Endothelial cell of umbilical vein (primary cell): ENCODE data around the gene SLC24A3. TPM values are rescaled to one million over a fixed set of nuclear protein-coding genes. Genes with fewer than 3 reads are reported as not detected.

Source experiments
- BruUV-seq: library from RNA; stranded (reverse); fragments of 400-500 nt; replicated peaks from 2 replicates; lab custom pipeline; 2021; lab: Mats Ljungman, UMichigan
- CTCF ChIA-PET: fragments of 300-600, 350-600 bp; sonication (Branson Sonifier 250); formaldehyde crosslinking; loops from one replicate; lab custom pipeline; 2021; ENCODE audit warnings: antibody characterized with exemption, inconsistent platforms; lab: Charles Lee
- POLR2A ChIA-PET: fragments of 300-600, 350-600 bp; sonication (Branson Sonifier 250); formaldehyde crosslinking; loops from one replicate; lab custom pipeline; 2021; ENCODE audit warnings: antibody characterized with exemption, inconsistent platforms; lab: Charles Lee
- DNase-seq: peaks from one replicate; pipeline ENCODE4 v3.0.0-alpha.2; 2011; ENCODE audit warnings: low read depth, low spot score
- FAIRE-seq: peaks from 2 replicates; lab custom pipeline; 2011; peaks lifted over from hg19 to GRCh38; lab: Jason Lieb, UNC
- H2AFZ ChIP-seq: 2 replicates; pipeline ENCODE4 v1.6.0; 2012; ENCODE audit warnings: low read depth, low read length, control low read depth, inconsistent platforms
- H3K27ac ChIP-seq: 2 replicates; pipeline ENCODE4 v1.5.1; 2011; ENCODE audit warnings: low read depth, mild to moderate bottlenecking, control low read depth, low read length, moderate library complexity; ENCODE audit not compliant: insufficient read depth
- H3K27me3 ChIP-seq, 2 experiments: 2 replicates each; pipeline versions ENCODE4 v1.6.0 to v1.6.1; 2011; ENCODE audit warnings: low read length in 2 of 2, mixed read lengths in 1 of 2; ENCODE audit not compliant: control insufficient read depth in 2 of 2, insufficient read depth in 2 of 2
- H3K36me3 ChIP-seq, 2 experiments: 2 replicates in 1 of 2; 3 replicates in 1 of 2; pipeline ENCODE4 v1.5.1; 2011; ENCODE audit warnings: low read length in 2 of 2, mild to moderate bottlenecking in 1 of 2, moderate library complexity in 1 of 2; ENCODE audit not compliant: control insufficient read depth in 2 of 2, insufficient read depth in 2 of 2; ENCODE audit errors: extremely low read depth in 1 of 2
- H3K4me1 ChIP-seq: 3 replicates; pipeline ENCODE4 v1.5.1; 2011; ENCODE audit warnings: mild to moderate bottlenecking, low read length; ENCODE audit not compliant: control insufficient read depth, insufficient read depth; ENCODE audit errors: extremely low read depth
- H3K4me2 ChIP-seq: 2 replicates; pipeline ENCODE4 v1.6.1; 2011; ENCODE audit warnings: low read length, control low read depth, mixed read lengths; ENCODE audit not compliant: insufficient read depth
- H3K4me3 ChIP-seq, 3 experiments: fragments of 200-600 bp in 1 of 3; sonication (generic), shearing (Covaris generic) in 1 of 3; replicated peaks in 1 of 3; 2 replicates each; pipeline ENCODE4 v1.5.1; 2011 to 2016; ENCODE audit warnings: control low read depth in 3 of 3, low read length in 3 of 3, mild to moderate bottlenecking in 2 of 3, inconsistent platforms in 1 of 3, low read depth in 1 of 3, moderate library complexity in 1 of 3; ENCODE audit not compliant: insufficient read depth in 1 of 3
- H3K79me2 ChIP-seq: 2 replicates; pipeline ENCODE4 v1.6.0; 2012; ENCODE audit warnings: low read length, inconsistent platforms; ENCODE audit not compliant: control insufficient read depth, insufficient read depth
- H3K9ac ChIP-seq: replicated peaks from 2 replicates; pipeline ENCODE3; 2011; ENCODE audit warnings: low read length, control low read depth; ENCODE audit not compliant: insufficient read depth; ENCODE audit errors: extremely low read depth
- H3K9me1 ChIP-seq: replicated peaks from 3 replicates; pipeline ENCODE4 v1.6.0; 2011; ENCODE audit warnings: mild to moderate bottlenecking, low read length; ENCODE audit not compliant: control insufficient read depth, insufficient read depth; ENCODE audit errors: extremely low read depth
- H3K9me3 ChIP-seq: replicated peaks from 2 replicates; pipeline ENCODE4 v1.5.1; 2012; ENCODE audit warnings: low read length, inconsistent platforms; ENCODE audit not compliant: control insufficient read depth, insufficient read depth
- H4K20me1 ChIP-seq: replicated peaks from 2 replicates; pipeline ENCODE3; 2011; ENCODE audit warnings: mild to moderate bottlenecking, low read length; ENCODE audit not compliant: control insufficient read depth, insufficient read depth; ENCODE audit errors: extremely low read depth
- EZH2 ChIP-seq: IDR thresholded peaks from 2 replicates; pipeline ENCODE4 v1.6.1; 2012; ENCODE audit warnings: borderline replicate concordance, low read depth, mild to moderate bottlenecking, moderate library complexity, low read length, inconsistent platforms; ENCODE audit not compliant: severe bottlenecking
- FOS ChIP-seq: IDR thresholded peaks from 2 replicates; pipeline ENCODE4 v1.6.1; 2011; ENCODE audit warnings: mild to moderate bottlenecking, low read length, moderate library complexity, borderline replicate concordance; ENCODE audit not compliant: insufficient read depth
- GATA2 ChIP-seq: IDR thresholded peaks from 2 replicates; pipeline ENCODE4 v1.7.0; 2011; ENCODE audit warnings: low read depth, mild to moderate bottlenecking, moderate library complexity, mixed read lengths, low read length; ENCODE audit not compliant: insufficient read length, insufficient read depth
- JUN ChIP-seq: IDR thresholded peaks from 2 replicates; pipeline ENCODE4 v1.6.1; 2011; ENCODE audit warnings: borderline replicate concordance, low read depth; ENCODE audit not compliant: insufficient read length, insufficient read depth
- MYC ChIP-seq: IDR thresholded peaks from one replicate; pipeline ENCODE4 v1.6.1; 2011; ENCODE audit warnings: mild to moderate bottlenecking, low read depth, low read length
- POLR2A ChIP-seq: IDR thresholded peaks from 2 replicates; pipeline ENCODE4 v1.6.1; 2012; ENCODE audit warnings: low read depth, mild to moderate bottlenecking, control low read depth, low read length
- POLR2AphosphoS5 ChIP-seq: IDR thresholded peaks from 2 replicates; pipeline ENCODE4 v1.6.1; 2012; ENCODE audit warnings: low read depth, mild to moderate bottlenecking, control low read depth, low read length, moderate library complexity; ENCODE audit not compliant: insufficient read depth
- dilution Hi-C: fragments of 300-500 bp; cut with MboI; formaldehyde crosslinking; loops from one replicate; pipeline ENCODE4 v1.15.0; 2019; ENCODE audit warnings: low sequenced_read_pairs; ENCODE audit not compliant: extremely low pct_ligation_motif_present
- intact Hi-C: fragments of 100-400 bp; cut with micrococcal nuclease; formaldehyde crosslinking; loops from one replicate; pipeline ENCODE4 v1.10.0; 2022
- polyA plus RNA-seq, 4 experiments: library from polyadenylated mRNA; depleted of rRNA in 3 of 4; stranded (reverse) in 3 of 4; unstranded in 1 of 4; fragments of >200 nt; gene quantifications; 2 replicates each; pipeline versions ENCODE4 v1.2.1 to v1.2.3, GENCODE V29; 2011 to 2012; ENCODE audit warnings: missing spikeins in 1 of 4
- total RNA-seq: library from RNA; stranded (reverse); gene quantifications from 2 replicates; pipeline ENCODE4 v1.2.3, GENCODE V29; 2021
- TF ChIP-seq, protein P1 (sequence below), 2 donors: IDR thresholded peaks; 1 replicate in 1 of 2; 2 replicates in 1 of 2; pipeline ENCODE4 v1.5.1; 2011; ENCODE audit warnings: low read length in 2 of 2, mild to moderate bottlenecking in 2 of 2, moderate library complexity in 2 of 2, control low read depth in 1 of 2, inconsistent platforms in 1 of 2, low read depth in 1 of 2; ENCODE audit not compliant: insufficient read depth in 1 of 2; ENCODE audit errors: extremely low read depth in 1 of 2
- TF ChIP-seq, protein P2 (sequence below): IDR thresholded peaks from 2 replicates; pipeline ENCODE4 v1.6.1; 2011; ENCODE audit not compliant: insufficient read depth, insufficient read length

Gene SLC24A3
- total and polyA plus RNA-seq, 2 donors (not counting 3 experiments of a cell fraction or from before 2014, with no cell fraction given), result not detected

DNA sequence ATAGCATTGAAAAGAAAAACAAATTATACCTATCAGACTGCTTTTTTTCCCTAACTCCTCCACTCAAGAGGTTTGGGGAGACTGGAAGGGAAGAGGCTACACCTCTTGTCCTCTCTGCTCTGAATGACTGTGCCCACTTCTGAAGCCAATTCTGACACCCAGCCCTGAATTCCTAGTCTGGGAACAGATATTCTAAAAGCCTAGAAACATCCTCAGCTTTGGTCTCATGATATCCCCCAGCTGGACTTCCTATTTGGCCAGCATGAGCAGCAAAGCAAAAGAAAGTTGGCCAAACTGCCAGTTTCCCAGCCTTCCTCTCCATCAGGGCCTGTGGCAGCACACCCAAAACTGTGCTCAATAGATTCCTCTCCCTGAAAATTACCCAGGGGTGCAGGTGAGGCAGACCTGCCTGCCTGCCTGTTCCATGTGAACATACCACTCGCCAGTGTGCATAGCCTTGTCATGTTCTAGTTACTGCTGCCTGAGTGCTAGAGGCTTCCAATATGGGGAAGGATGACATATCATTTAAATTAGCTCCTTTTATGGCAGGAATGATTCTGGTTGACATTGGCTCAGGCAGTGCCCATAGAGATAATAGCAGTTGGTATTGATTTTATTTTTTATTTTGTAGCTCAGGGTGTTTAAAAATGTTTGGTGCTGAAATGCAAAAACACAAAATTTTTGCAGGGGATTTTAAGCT is 393.5 kb downstream of the SLC24A3 start:
- Histone ChIP-seq H3K9me1 (no peaks in the 10 kb centered on the region), H3K9ac (no peak overlapping the region), H3K36me3 (no peaks in the 10 kb centered on the region), H3K4me1 (no peaks in the 10 kb centered on the region), H4K20me1 (no peaks in the 10 kb centered on the region), H3K27me3 (no peaks in the 10 kb centered on the region), H3K79me2 (no peaks in the 10 kb centered on the region), H3K27ac (no peak overlapping the region), H3K4me2 (no peak overlapping the region), H2AFZ (no peak overlapping the region), H3K9me3 (no peaks in the 10 kb centered on the region), H3K4me3 (no peak overlapping the region)
- FAIRE-seq, result no peak
- TF ChIP-seq POLR2A (no peak), JUN (no peak), MYC (no peak), GATA2 (no peak), POLR2AphosphoS5 (no peak), EZH2 (no peak), FOS (no peak)
- TF ChIP-seq, protein P1, sequence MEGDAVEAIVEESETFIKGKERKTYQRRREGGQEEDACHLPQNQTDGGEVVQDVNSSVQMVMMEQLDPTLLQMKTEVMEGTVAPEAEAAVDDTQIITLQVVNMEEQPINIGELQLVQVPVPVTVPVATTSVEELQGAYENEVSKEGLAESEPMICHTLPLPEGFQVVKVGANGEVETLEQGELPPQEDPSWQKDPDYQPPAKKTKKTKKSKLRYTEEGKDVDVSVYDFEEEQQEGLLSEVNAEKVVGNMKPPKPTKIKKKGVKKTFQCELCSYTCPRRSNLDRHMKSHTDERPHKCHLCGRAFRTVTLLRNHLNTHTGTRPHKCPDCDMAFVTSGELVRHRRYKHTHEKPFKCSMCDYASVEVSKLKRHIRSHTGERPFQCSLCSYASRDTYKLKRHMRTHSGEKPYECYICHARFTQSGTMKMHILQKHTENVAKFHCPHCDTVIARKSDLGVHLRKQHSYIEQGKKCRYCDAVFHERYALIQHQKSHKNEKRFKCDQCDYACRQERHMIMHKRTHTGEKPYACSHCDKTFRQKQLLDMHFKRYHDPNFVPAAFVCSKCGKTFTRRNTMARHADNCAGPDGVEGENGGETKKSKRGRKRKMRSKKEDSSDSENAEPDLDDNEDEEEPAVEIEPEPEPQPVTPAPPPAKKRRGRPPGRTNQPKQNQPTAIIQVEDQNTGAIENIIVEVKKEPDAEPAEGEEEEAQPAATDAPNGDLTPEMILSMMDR (IDR thresholded peaks at IDR 0.05; ENCODE audit: extremely low read depth in 1 of 2, insufficient read depth in 1 of 2, low read depth in 1 of 2, low read length in 2 of 2), result no peak
- TF ChIP-seq, protein P2, sequence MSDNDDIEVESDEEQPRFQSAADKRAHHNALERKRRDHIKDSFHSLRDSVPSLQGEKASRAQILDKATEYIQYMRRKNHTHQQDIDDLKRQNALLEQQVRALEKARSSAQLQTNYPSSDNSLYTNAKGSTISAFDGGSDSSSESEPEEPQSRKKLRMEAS, result no peak
- ChIA-PET CTCF (interaction anchor here (1.3 kb wide), 1 partner anchor 23 kb away, joined by 3 read pairs; no protein-coding TSS in a partner anchor), POLR2A (interaction anchor here (0.6 kb wide), 1 partner anchor 633 kb away, joined by 4 read pairs; no protein-coding TSS in a partner anchor)
- dilution Hi-C loops (no loop called here), intact Hi-C loops (no loop called here)
- DNase-seq, result no peak
- no TSS peak for BruUV-seq
